Neural cell (in vitro differentiated cells): ENCODE data around the gene LHFPL4. TPM values are rescaled to one million over a fixed set of nuclear protein-coding genes. Genes with fewer than 3 reads are reported as not detected.

Source experiments
- H2AFZ ChIP-seq: fragments of 200-600, 300-800 bp; sonication (generic), shearing (Covaris generic); 2 replicates; pipeline ENCODE4 v1.6.0; 2014; ENCODE audit warnings: low read depth, mild to moderate bottlenecking, antibody characterized with exemption, low read length, moderate library complexity
- H3F3A ChIP-seq: fragments of 200-600 bp; shearing (Covaris generic); 2 replicates; pipeline ENCODE4 v1.6.1; 2016; ENCODE audit warnings: mild to moderate bottlenecking, moderate library complexity, mixed read lengths, antibody characterized with exemption, low read length; ENCODE audit not compliant: insufficient read depth, poor library complexity, severe bottlenecking
- H3K27ac ChIP-seq: fragments of 200-600, 300-800 bp; sonication (generic), shearing (Covaris generic); 2 replicates; pipeline ENCODE4 v1.5.1; 2014; ENCODE audit warnings: mild to moderate bottlenecking, low read length, moderate library complexity
- H3K27me3 ChIP-seq: fragments of 300-800, 200-600 bp; sonication (generic), shearing (Covaris generic); 2 replicates; pipeline ENCODE4 v1.6.0; 2014; ENCODE audit warnings: mild to moderate bottlenecking, low read depth, low read length, moderate library complexity; ENCODE audit not compliant: insufficient read depth
- H3K36me3 ChIP-seq: fragments of 300-800, 200-600 bp; sonication (generic), shearing (Covaris generic); 2 replicates; pipeline ENCODE4 v1.5.1; 2014; ENCODE audit warnings: mild to moderate bottlenecking, antibody characterized with exemption, low read length, moderate library complexity; ENCODE audit not compliant: insufficient read depth
- H3K4me2 ChIP-seq: fragments of 300-800, 200-600 bp; sonication (generic), shearing (Covaris generic); 2 replicates; pipeline ENCODE4 v1.6.0; 2014; ENCODE audit warnings: mild to moderate bottlenecking, low read length
- H3K4me3 ChIP-seq: fragments of 300-800, 200-600 bp; sonication (generic), shearing (Covaris generic); 2 replicates; pipeline ENCODE4 v1.5.1; 2014; ENCODE audit warnings: mild to moderate bottlenecking, low read length, moderate library complexity
- H3K79me2 ChIP-seq: fragments of 200-600 bp; shearing (Covaris generic); replicated peaks from 2 replicates; pipeline ENCODE4 v1.6.0; 2014; ENCODE audit warnings: mild to moderate bottlenecking, low read length, moderate library complexity; ENCODE audit not compliant: insufficient read depth
- H3K9ac ChIP-seq: fragments of 300-800, 200-600 bp; sonication (generic), shearing (Covaris generic); 2 replicates; pipeline ENCODE4 v1.6.1; 2016; ENCODE audit warnings: mild to moderate bottlenecking, low read length, mixed read lengths
- H3K9me2 ChIP-seq: fragments of 200-600 bp; shearing (Covaris generic); 2 replicates; pipeline ENCODE4 v1.6.1; 2016; ENCODE audit warnings: mild to moderate bottlenecking, low read length, mixed read lengths; ENCODE audit not compliant: insufficient read depth
- H3K9me3 ChIP-seq: fragments of 200-600, 300-800 bp; sonication (generic), shearing (Covaris generic); 2 replicates; pipeline ENCODE4 v1.6.1; 2016; ENCODE audit warnings: mild to moderate bottlenecking, mixed run types, low read length, moderate library complexity, mixed read lengths
- H4K20me1 ChIP-seq: fragments of 200-600 bp; shearing (Covaris generic); 2 replicates; pipeline ENCODE4 v1.6.1; 2016; ENCODE audit warnings: mild to moderate bottlenecking, mixed run types; ENCODE audit not compliant: insufficient read depth
- CTCF ChIP-seq: fragments of 450-650 bp; IDR thresholded peaks from 2 replicates; pipeline ENCODE4 v1.5.1; 2014; ENCODE audit warnings: antibody characterized with exemption, mild to moderate bottlenecking, moderate library complexity; ENCODE audit not compliant: poor library complexity, severe bottlenecking
- EP300 ChIP-seq: fragments of 450-650 bp; conservative IDR thresholded peaks from 2 replicates; pipeline ENCODE4 v1.6.1; 2014; ENCODE audit warnings: antibody characterized with exemption, mild to moderate bottlenecking, moderate library complexity; ENCODE audit not compliant: poor library complexity, severe bottlenecking
- EZH2 ChIP-seq: fragments of 200-600, 300-800 bp; shearing (Covaris generic), sonication (generic); IDR thresholded peaks from 2 replicates; pipeline ENCODE4 v1.6.1; 2014; ENCODE audit warnings: antibody characterized with exemption, low read length, borderline replicate concordance, mild to moderate bottlenecking; ENCODE audit not compliant: insufficient read depth, poor library complexity, severe bottlenecking
- MXI1 ChIP-seq: fragments of 450-650 bp; conservative IDR thresholded peaks from 2 replicates; pipeline ENCODE4 v1.6.1; 2014; ENCODE audit warnings: antibody characterized with exemption, mild to moderate bottlenecking; ENCODE audit not compliant: poor library complexity, severe bottlenecking
- POLR2AphosphoS5 ChIP-seq: IDR thresholded peaks from 2 replicates; pipeline ENCODE4 v1.6.1; 2012
- RAD21 ChIP-seq: fragments of 450-650 bp; conservative IDR thresholded peaks from 2 replicates; pipeline ENCODE4 v1.6.1; 2014; ENCODE audit warnings: antibody characterized with exemption, mild to moderate bottlenecking, moderate library complexity
- REST ChIP-seq: IDR thresholded peaks from 2 replicates; pipeline ENCODE4 v1.6.1; 2012; ENCODE audit warnings: borderline replicate concordance
- SMC3 ChIP-seq: fragments of 450-650 bp; conservative IDR thresholded peaks from 2 replicates; pipeline ENCODE4 v1.6.1; 2014; ENCODE audit warnings: antibody characterized with exemption, mild to moderate bottlenecking, moderate library complexity; ENCODE audit not compliant: poor library complexity
- TAF1 ChIP-seq: IDR thresholded peaks from 2 replicates; pipeline ENCODE4 v1.6.1; 2012; ENCODE audit warnings: low read depth
- polyA plus RNA-seq: library from polyadenylated mRNA; depleted of rRNA; stranded (reverse); fragments of >200 nt; gene quantifications from 2 replicates; pipeline ENCODE4 v1.2.3, GENCODE V29; 2014

The LHFPL4 gene
- polyA plus RNA-seq, 1 donor from 2014 or later, result 37.4 TPM

- no peaks in the 10 kb centered on the region for H4K20me1 ChIP-seq
- H3K4me2 ChIP-seq, result no peak overlapping the region
- H2AFZ ChIP-seq, result no peak overlapping the region
- H3K9me3 ChIP-seq, result no peaks in the 10 kb centered on the region
- no peaks in the 10 kb centered on the region for H3K36me3 ChIP-seq
- H3K9ac ChIP-seq, result no peak overlapping the region
- no peaks in the 10 kb centered on the region for H3F3A ChIP-seq
- no peaks in the 10 kb centered on the region for H3K9me2 ChIP-seq
- H3K79me2 ChIP-seq, result no peaks in the 10 kb centered on the region
- H3K4me3 ChIP-seq, result no peak overlapping the region
- TF ChIP-seq RAD21 (no peak), REST (no peak), TAF1 (no peak), MXI1 (no peak), SMC3 (no peak), EZH2 (no peak), EP300 (no peak), POLR2AphosphoS5 (no peak), CTCF (no peak)
- no peak overlapping the region for H3K27ac ChIP-seq
- peaks cover 16% of the 10 kb centered on the region for H3K27me3 ChIP-seq
Measured at GRCh38 chr3:9501226-9501625, 52.4 kb downstream of the LHFPL4 start.

GRCh38 chr3:9500108-9501050, 53.2 kb downstream of the LHFPL4 start:
- Histone ChIP-seq H2AFZ (no peak overlapping the region), H3K4me2 (no peak overlapping the region), H3F3A (no peaks in the 10 kb centered on the region), H3K27me3 (peaks cover 16% of the 10 kb centered on the region), H3K36me3 (no peaks in the 10 kb centered on the region), H3K9ac (no peak overlapping the region), H3K9me2 (no peaks in the 10 kb centered on the region), H3K27ac (no peak overlapping the region), H3K9me3 (no peaks in the 10 kb centered on the region), H4K20me1 (no peaks in the 10 kb centered on the region), H3K4me3 (no peak overlapping the region), H3K79me2 (no peaks in the 10 kb centered on the region)
- TF ChIP-seq TAF1, result no peak
- peak; percentile 51 for TF ChIP-seq CTCF
